ENCODE measurements around the gene ABCB6.

- TF ChIP-seq CTCF (IDR thresholded peaks at IDR 0.05; ENCODE audit: borderline replicate concordance, extremely low read depth, low read length, poor library complexity, severe bottlenecking) (no peak), EZH2 (IDR thresholded peaks at IDR 0.05; ENCODE audit: borderline replicate concordance, low read depth, low read length, severe bottlenecking) (no peak)
Observed at GRCh38 chr2:219252570-219252899, 33.8 kb upstream of the ABCB6 start.

Data from DND-41 (cell line).